ENCODE measurements around the gene TRIO. TPM values are rescaled to one million over a fixed set of nuclear protein-coding genes. Genes with fewer than 3 reads are reported as not detected.

Gene TRIO
- total and polyA plus RNA-seq, 2 donors (not counting 3 experiments of a cell fraction or from before 2014, with no cell fraction given): 82.9 to 248 TPM

- FAIRE-seq: no peak
- Histone ChIP-seq H3K9me3 (replicated peaks; ENCODE audit: control insufficient read depth, insufficient read depth, low read length) (no peaks in the 10 kb centered on the region), H3K27me3 (ENCODE audit: control insufficient read depth in 2 of 2, insufficient read depth in 2 of 2, low read length in 2 of 2) (no peaks in the 10 kb centered on the region), H4K20me1 (replicated peaks; ENCODE audit: control insufficient read depth, extremely low read depth, insufficient read depth, low read length) (no peaks in the 10 kb centered on the region), H3K9ac (replicated peaks; ENCODE audit: extremely low read depth, insufficient read depth, low read length) (no peak overlapping the region), H3K9me1 (replicated peaks; ENCODE audit: control insufficient read depth, extremely low read depth, insufficient read depth, low read length) (no peaks in the 10 kb centered on the region), H3K36me3 (ENCODE audit: control insufficient read depth in 2 of 2, extremely low read depth in 1 of 2, insufficient read depth in 2 of 2, low read length in 2 of 2) (peaks cover 7 to 10% of the 10 kb centered on the region in 2 experiments), H3K4me3 (replicated peaks in 1 of 3; ENCODE audit: insufficient read depth in 1 of 3, low read depth in 1 of 3, low read length in 3 of 3) (no peak overlapping the region), H3K27ac (ENCODE audit: insufficient read depth, low read depth, low read length) (no peak overlapping the region), H3K4me1 (ENCODE audit: control insufficient read depth, extremely low read depth, insufficient read depth, low read length) (peaks cover 22% of the 10 kb centered on the region), H2AFZ (ENCODE audit: low read depth, low read length) (no peak overlapping the region), H3K79me2 (ENCODE audit: control insufficient read depth, insufficient read depth, low read length) (peaks cover 47% of the 10 kb centered on the region), H3K4me2 (ENCODE audit: insufficient read depth, low read length) (no peak overlapping the region)
- POLR2A ChIA-PET: no interaction called here
- CTCF ChIA-PET: no interaction called here
- TF ChIP-seq, protein P1, sequence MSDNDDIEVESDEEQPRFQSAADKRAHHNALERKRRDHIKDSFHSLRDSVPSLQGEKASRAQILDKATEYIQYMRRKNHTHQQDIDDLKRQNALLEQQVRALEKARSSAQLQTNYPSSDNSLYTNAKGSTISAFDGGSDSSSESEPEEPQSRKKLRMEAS (IDR thresholded peaks at IDR 0.05; ENCODE audit: insufficient read depth, insufficient read length): no peak
- TF ChIP-seq GATA2 (IDR thresholded peaks at IDR 0.05; ENCODE audit: insufficient read depth, insufficient read length, low read depth, low read length) (no peak), CTCF (IDR thresholded peaks at IDR 0.05; ENCODE audit: extremely low read depth in 1 of 2, insufficient read depth in 1 of 2, low read depth in 1 of 2, low read length in 2 of 2) (no peak), EZH2 (IDR thresholded peaks at IDR 0.05; ENCODE audit: borderline replicate concordance, low read depth, low read length, severe bottlenecking) (no peak), MYC (IDR thresholded peaks at IDR 0.05; ENCODE audit: low read depth, low read length) (no peak), POLR2A (IDR thresholded peaks at IDR 0.05; ENCODE audit: low read depth, low read length) (no peak), FOS (IDR thresholded peaks at IDR 0.05; ENCODE audit: borderline replicate concordance, insufficient read depth, low read length) (no peak), JUN (IDR thresholded peaks at IDR 0.05; ENCODE audit: borderline replicate concordance, insufficient read depth, insufficient read length, low read depth) (no peak), POLR2AphosphoS5 (IDR thresholded peaks at IDR 0.05; ENCODE audit: insufficient read depth, low read depth, low read length) (no peak)
- no peak for DNase-seq (ENCODE audit: low read depth, low spot score)
- intact Hi-C loops (cut with micrococcal nuclease): no loop called here
- no TSS peak for BruUV-seq (replicated peaks)
- dilution Hi-C loops (cut with MboI; ENCODE audit: extremely low pct_ligation_motif_present, low sequenced_read_pairs): no loop called here
Measured at GRCh38 chr5:14453481-14453880, 310.3 kb downstream of the TRIO start.
